WTC11 (cell line): ENCODE data around the gene PRSS33.

Experiments
- ATF2 ChIP-seq: sonication (generic); formaldehyde crosslinking; IDR thresholded peaks from 2 replicates; pipeline ENCODE4 v1.8.1; 2022; ENCODE audit warnings: low read depth, missing genetic modification reagents, borderline replicate concordance
- ATF3 ChIP-seq: sonication (generic); formaldehyde crosslinking; conservative IDR thresholded peaks from 2 replicates; pipeline ENCODE4 v1.8.1; 2022; ENCODE audit warnings: mild to moderate bottlenecking, missing genetic modification reagents
- CTCF ChIP-seq: fragments of 200-600 bp; IDR thresholded peaks from 2 replicates; pipeline ENCODE4 v1.8.0; 2022; ENCODE audit warnings: antibody characterized with exemption
- ESRRA ChIP-seq: sonication (generic); formaldehyde crosslinking; IDR thresholded peaks from 2 replicates; pipeline ENCODE4 v1.8.1; 2022; ENCODE audit warnings: mild to moderate bottlenecking, missing genetic modification reagents, borderline replicate concordance
- FOXP4 ChIP-seq: sonication (generic); formaldehyde crosslinking; IDR thresholded peaks from 2 replicates; pipeline ENCODE4 v1.8.0; 2022; ENCODE audit warnings: mild to moderate bottlenecking, missing genetic modification reagents
- MAX ChIP-seq: sonication (generic); formaldehyde crosslinking; IDR thresholded peaks from 2 replicates; pipeline ENCODE4 v1.8.0; 2022; ENCODE audit warnings: mild to moderate bottlenecking, missing genetic modification reagents
- MXD4 ChIP-seq: fragments of 250-450 bp; sonication (Bioruptor Pico); IDR thresholded peaks from 2 replicates; pipeline ENCODE4 v1.8.0; 2021; ENCODE audit warnings: mild to moderate bottlenecking, moderate library complexity, borderline replicate concordance
- NR2C2 ChIP-seq: sonication (generic); formaldehyde crosslinking; IDR thresholded peaks from 2 replicates; pipeline ENCODE4 v1.8.0; 2022; ENCODE audit warnings: mild to moderate bottlenecking, missing genetic modification reagents
- SP1 ChIP-seq: sonication (generic); formaldehyde crosslinking; conservative IDR thresholded peaks from 2 replicates; pipeline ENCODE4 v1.8.1; 2022; ENCODE audit warnings: missing genetic modification reagents
- USF1 ChIP-seq: sonication (generic); formaldehyde crosslinking; IDR thresholded peaks from 2 replicates; pipeline ENCODE4 v1.8.0; 2022; ENCODE audit warnings: mild to moderate bottlenecking, missing genetic modification reagents
- USF2 ChIP-seq: sonication (generic); formaldehyde crosslinking; IDR thresholded peaks from 2 replicates; pipeline ENCODE4 v1.8.1; 2023; ENCODE audit warnings: mild to moderate bottlenecking, missing genetic modification reagents, moderate library complexity

GRCh38 chr16:2782583-2783351 lies 4.6 kb downstream of the PRSS33 start:
- no peak for TF ChIP-seq CTCF
- no peak for TF ChIP-seq ATF3 (CRISPR knock-in tag)
- TF ChIP-seq MXD4 (CRISPR knock-in tag), result no peak
- TF ChIP-seq ESRRA (CRISPR knock-in tag), result no peak
- TF ChIP-seq SP1 (CRISPR knock-in tag), result no peak
- TF ChIP-seq FOXP4 (CRISPR knock-in tag), result no peak
- no peak for TF ChIP-seq MAX (CRISPR knock-in tag)
- TF ChIP-seq USF1 (CRISPR knock-in tag), result no peak
- no peak for TF ChIP-seq USF2 (CRISPR knock-in tag)
- TF ChIP-seq NR2C2 (CRISPR knock-in tag), result no peak
- TF ChIP-seq ATF2, result no peak
